Measurements from ENCODE around the gene MARCKSL1.

DNA sequence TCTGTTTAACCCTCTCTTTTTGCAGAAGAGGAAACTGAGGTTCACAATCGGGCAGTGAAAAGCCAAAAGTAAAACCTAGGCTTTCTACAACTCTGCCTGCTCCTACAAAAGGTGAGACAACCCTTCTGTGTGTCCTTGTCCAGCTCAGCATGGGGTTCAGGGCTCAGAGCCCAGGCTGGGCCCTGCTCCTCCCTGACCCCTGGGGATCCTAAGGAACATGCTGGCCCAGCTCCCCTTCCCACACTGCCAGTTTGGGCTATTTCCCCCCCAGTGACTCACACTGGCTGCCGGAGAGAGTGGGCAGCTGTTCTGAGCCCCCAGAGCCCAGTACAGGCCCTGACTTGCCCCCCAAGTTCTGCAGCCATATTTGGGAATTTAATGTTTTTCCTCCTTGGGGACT lies 17.4 kb upstream of the MARCKSL1 start:
- no peak for TF ChIP-seq CTCF (conservative IDR thresholded peaks at IDR 0.05)
- TF ChIP-seq ZFX (IDR thresholded peaks at IDR 0.05), result no peak

All from C4-2B (cell line).